Central memory CD8-positive, alpha-beta T cell (primary cell): ENCODE results near the gene SLC2A4.
A peak's percentile ranks its signal among the peaks of the same experiment; 100 is the strongest.
"Not testable (repeated sequence)": the region's sequence is repeated elsewhere in the genome, so short reads cannot be mapped to it uniquely, and the experiment has no call there.

Source experiments
- ATAC-seq: fragments of 150-1000 bp; cut with Tn5 transposase; replicated peaks from 2 replicates; pipeline ENCODE4 v1.10.0; 2022; ENCODE audit warnings: mild to moderate bottlenecking, moderate FRiP score, moderate number of reproducible peaks; ENCODE audit not compliant: poor library complexity, severe bottlenecking; ENCODE audit errors: extremely low read depth
- DNase-seq, 2 donors: peaks; one replicate each; pipeline ENCODE4 v3.0.0; 2021; ENCODE audit warnings: low spot score in 2 of 2
- H3K27ac Mint-ChIP-seq: one replicate; pipeline ENCODE4 v1.8.0; 2022; ENCODE audit warnings: low read depth, mild to moderate bottlenecking, moderate library complexity, mixed read lengths
- H3K27me3 Mint-ChIP-seq: one replicate; pipeline ENCODE4 v1.8.0; 2022; ENCODE audit warnings: mixed read lengths
- H3K36me3 Mint-ChIP-seq: one replicate; pipeline ENCODE4 v1.8.0; 2022; ENCODE audit warnings: mild to moderate bottlenecking, moderate library complexity, mixed read lengths; ENCODE audit not compliant: insufficient read depth
- H3K4me1 Mint-ChIP-seq: one replicate; pipeline ENCODE4 v1.8.0; 2022; ENCODE audit warnings: mixed read lengths
- H3K4me3 Mint-ChIP-seq: one replicate; pipeline ENCODE4 v1.8.0; 2022; ENCODE audit warnings: mild to moderate bottlenecking, moderate library complexity, mixed read lengths
- H3K9me3 Mint-ChIP-seq: one replicate; pipeline ENCODE4 v1.8.0; 2022; ENCODE audit warnings: mixed read lengths

The SLC2A4 gene

DNA sequence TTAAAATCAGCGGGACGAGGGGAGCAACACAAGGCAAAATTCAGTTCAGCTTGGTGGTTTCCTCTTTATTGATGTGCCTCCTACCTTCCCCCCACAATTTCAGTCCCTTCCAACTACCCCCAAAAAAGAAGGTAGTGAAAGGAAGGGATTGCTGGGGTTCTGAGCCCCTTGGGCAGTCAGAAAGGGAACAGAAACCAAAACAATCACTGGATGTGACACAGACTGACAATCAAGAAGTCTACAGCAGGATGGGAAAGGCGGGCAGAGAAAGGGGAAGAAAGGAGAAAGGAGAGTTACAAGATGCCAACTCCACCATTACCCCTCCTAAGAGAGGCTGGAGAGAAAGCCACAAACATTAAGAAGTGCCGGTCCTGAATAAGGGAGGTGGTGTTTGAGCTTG, 41.1 kb upstream of the SLC2A4 start:
- ATAC-seq (no peak), DNase-seq (no peak)
- Mint-ChIP-seq H3K27me3 (no peaks in the 10 kb centered on the region), H3K4me1 (peaks cover 58% of the 10 kb centered on the region), H3K4me3 (peak overlapping the region; percentile 98), H3K36me3 (peaks cover 43% of the 10 kb centered on the region), H3K9me3 (no peaks in the 10 kb centered on the region), H3K27ac (peak overlapping the region; percentile 92)

DNA sequence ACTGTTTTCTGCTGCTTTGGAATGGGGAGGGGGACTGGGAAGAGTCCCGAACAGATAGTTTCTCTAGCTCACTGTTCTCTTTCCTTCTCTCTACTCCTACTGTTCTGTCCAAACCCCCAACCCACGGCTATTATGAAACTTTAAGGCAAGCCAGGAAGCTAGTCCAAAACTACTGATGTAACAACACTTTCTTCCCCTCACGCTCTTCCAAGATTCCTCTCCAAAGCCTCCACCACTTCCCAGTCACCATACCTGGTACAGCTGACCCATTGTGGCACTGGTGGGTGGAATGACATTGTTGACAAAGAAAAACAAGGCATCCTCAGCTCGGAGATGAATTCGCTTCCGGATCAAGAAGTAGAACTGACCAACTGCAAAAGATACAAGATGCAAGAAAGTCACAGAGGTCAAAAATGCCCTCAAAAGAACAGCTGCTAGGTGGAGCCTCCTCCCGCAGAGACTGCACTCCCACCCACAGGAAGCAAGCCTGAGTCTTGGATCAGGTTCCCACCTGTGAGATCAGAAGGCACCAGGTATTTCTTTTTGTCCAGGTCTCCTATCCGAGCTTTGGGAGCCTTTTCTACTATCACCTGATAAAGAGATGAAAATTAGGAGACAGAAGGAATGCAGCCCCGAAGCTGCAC, 40.3 kb upstream of the SLC2A4 start:
- Mint-ChIP-seq H3K4me1 (peaks cover 55% of the 10 kb centered on the region), H3K27me3 (no peaks in the 10 kb centered on the region), H3K9me3 (no peaks in the 10 kb centered on the region), H3K27ac (peak overlapping the region; percentile 90), H3K36me3 (peaks cover 48% of the 10 kb centered on the region), H3K4me3 (peak overlapping the region; percentile 98)
- no peak for DNase-seq
- ATAC-seq = no peak

- Mint-ChIP-seq H3K4me3 (peak within 1 kb of the TSS; percentile 98), H3K9me3 (no peaks in the 10 kb centered on the region), H3K4me1 (peaks cover 56% of the 10 kb centered on the region), H3K36me3 (peaks cover 52% of the 10 kb centered on the region), H3K27ac (peak within 1 kb of the TSS; percentile 90), H3K27me3 (no peaks in the 10 kb centered on the region)
- ATAC-seq (peak; percentile 34), DNase-seq (peak; percentile 90 to 96)
Observed at GRCh38 chr17:7241783-7242716, 39.5 kb upstream of the SLC2A4 start, which contains the start of gene GABARAP. GABARAP (minus strand) TSS chr17:7242449; CDS start chr17:7242330, 119 bp downstream.

DNA sequence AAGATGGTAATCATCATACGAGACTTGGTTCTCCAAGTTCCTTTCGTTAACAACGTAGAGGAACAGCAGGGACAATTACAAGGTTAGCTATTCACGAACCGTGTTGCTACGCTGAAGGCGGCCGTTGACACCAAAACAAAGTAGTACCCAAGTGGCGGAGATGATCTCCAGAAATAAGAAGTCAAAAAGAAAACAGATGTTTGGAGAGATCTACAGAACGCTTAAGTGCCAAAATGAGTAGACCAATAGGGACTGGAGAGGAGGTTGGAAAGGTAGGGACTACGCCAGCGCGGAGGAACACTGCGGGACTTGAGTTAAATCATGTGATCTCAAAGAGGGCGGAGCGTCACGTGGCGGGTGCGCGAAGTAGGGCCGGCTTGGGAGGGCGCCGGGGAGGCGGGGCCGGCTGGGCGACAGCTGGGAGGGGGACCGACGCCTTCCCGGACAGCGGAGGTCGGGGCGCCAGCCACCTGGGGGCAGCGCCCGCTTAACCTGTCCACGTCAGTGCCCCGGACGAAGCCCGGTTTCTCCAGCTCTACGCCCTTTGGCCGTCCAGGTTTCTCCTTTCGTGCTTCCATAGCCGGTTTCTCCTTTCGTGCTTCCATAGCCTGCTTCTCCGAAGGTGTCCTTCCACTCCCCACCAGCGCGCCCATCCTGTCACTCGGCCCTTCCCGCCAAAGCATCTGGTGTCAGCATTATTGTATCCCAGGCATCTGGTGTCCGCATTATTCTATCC, 38.6 kb upstream of the SLC2A4 start:
- DNase-seq (peak; percentile 92 to 93), ATAC-seq (peak; percentile 44)
- peak overlapping the region; percentile 98 for H3K4me3 Mint-ChIP-seq
- peaks cover 54% of the 10 kb centered on the region for H3K36me3 Mint-ChIP-seq
- H3K27ac Mint-ChIP-seq = peak overlapping the region; percentile 90
- peaks cover 50% of the 10 kb centered on the region for H3K4me1 Mint-ChIP-seq
- H3K9me3 Mint-ChIP-seq = no peaks in the 10 kb centered on the region
- H3K27me3 Mint-ChIP-seq = no peaks in the 10 kb centered on the region

DNA sequence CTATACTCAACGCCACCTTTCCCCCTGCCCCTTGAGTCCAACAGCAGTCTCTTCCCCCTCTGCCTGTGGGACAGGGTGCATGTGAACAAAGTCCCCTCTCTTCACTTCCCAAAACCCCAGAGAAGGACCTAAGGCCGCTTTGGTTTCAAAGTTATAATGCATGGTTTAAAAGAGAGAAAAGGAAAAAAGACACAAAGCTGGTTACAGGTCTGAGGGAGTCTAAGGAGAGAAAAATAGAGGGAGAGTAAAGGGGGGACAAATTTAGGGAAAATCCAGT, 38.1 kb upstream of the SLC2A4 start:
- Mint-ChIP-seq H3K27ac (peak overlapping the region; percentile 90), H3K36me3 (peaks cover 54% of the 10 kb centered on the region), H3K27me3 (no peaks in the 10 kb centered on the region), H3K9me3 (no peaks in the 10 kb centered on the region), H3K4me3 (peak overlapping the region; percentile 98), H3K4me1 (peaks cover 52% of the 10 kb centered on the region)
- ATAC-seq (no peak), DNase-seq (no peak)

DNA sequence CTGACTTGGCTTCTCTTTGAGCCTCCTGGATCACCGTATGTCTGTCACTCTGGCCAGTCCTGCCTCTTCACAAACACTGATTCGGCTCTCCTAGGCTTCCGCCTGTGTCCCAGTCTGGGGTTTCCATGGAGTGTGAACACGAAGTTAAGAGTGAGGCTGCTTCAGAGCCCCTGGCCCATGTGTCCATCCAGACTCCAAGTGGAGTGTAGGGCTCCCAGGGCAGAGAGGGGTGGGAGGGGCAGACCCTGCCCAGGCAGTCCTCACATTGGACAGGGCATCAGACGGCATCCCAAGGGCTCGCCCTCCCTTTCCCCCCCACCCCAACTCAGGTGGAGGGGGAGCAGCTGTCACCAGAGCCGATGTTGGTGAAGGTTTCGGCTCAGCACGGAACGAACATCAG, 37.7 kb upstream of the SLC2A4 start:
- Mint-ChIP-seq H3K4me1 (peaks cover 56% of the 10 kb centered on the region), H3K4me3 (peak overlapping the region; percentile 98), H3K36me3 (peaks cover 54% of the 10 kb centered on the region)
- DNase-seq, H3K9me3 Mint-ChIP-seq, ATAC-seq, H3K27me3 Mint-ChIP-seq, H3K27ac Mint-ChIP-seq: not testable (repeated sequence)

DNA sequence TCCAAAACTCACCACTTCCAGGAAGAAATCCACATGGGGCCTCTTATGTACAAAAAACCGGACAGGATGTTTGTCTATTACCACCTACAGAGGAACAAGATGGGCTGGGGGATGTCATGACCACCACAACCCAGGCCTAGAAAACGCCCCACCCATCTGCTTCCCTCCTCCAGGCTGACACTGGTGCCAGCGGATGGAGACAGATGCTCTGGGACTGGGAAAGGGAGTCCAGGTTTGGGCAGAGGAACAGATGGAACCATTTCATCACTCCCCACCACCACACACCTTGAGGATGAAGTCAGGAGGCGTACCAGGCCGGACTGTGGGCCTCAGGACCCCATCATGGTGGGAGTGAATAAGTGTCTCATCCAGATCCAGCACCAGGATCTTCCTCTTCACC, 34.7 kb upstream of the SLC2A4 start:
- no peaks in the 10 kb centered on the region for H3K27me3 Mint-ChIP-seq
- H3K9me3 Mint-ChIP-seq = no peaks in the 10 kb centered on the region
- peaks cover 55% of the 10 kb centered on the region for H3K4me1 Mint-ChIP-seq
- no peak overlapping the region for H3K4me3 Mint-ChIP-seq
- H3K27ac Mint-ChIP-seq = no peak overlapping the region
- peaks cover 44% of the 10 kb centered on the region for H3K36me3 Mint-ChIP-seq
- no peak for ATAC-seq
- no peak for DNase-seq

DNA sequence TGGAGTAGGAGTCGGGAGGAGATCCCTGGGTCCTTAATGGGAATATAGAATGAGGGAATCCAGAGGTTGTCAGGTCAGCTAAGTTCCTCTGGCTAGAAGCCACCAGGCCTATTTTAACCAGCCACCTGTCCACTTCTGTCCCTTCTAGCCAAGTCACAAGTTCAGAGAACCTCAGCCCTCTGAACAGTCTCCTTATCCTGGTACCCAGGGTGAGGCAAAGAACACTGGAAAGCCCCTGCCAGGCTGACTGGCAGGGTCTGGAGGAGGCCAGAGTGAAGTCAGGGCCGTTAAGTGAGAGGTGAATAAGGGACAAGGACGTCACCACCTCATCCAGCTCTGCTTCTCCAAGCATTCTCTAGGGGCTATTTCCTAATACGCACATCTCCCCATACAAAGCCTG, 32.7 kb upstream of the SLC2A4 start:
- DNase-seq (no peak), ATAC-seq (no peak)
- Mint-ChIP-seq H3K27me3 (no peaks in the 10 kb centered on the region), H3K9me3 (no peaks in the 10 kb centered on the region), H3K27ac (peak overlapping the region; percentile 41), H3K4me3 (peak overlapping the region; percentile 46), H3K4me1 (peaks cover 52% of the 10 kb centered on the region), H3K36me3 (peaks cover 46% of the 10 kb centered on the region)

- Mint-ChIP-seq H3K36me3 (peaks cover 46% of the 10 kb centered on the region), H3K9me3 (no peaks in the 10 kb centered on the region), H3K4me1 (peaks cover 52% of the 10 kb centered on the region)
Observed at GRCh38 chr17:7249214-7249613, 32.3 kb upstream of the SLC2A4 start.

GRCh38 chr17:7249830-7250229, 31.7 kb upstream of the SLC2A4 start:
- H3K27ac Mint-ChIP-seq = peak overlapping the region; percentile 93
- no peak for DNase-seq
- H3K4me1 Mint-ChIP-seq = peaks cover 55% of the 10 kb centered on the region
- H3K4me3 Mint-ChIP-seq = peak overlapping the region; percentile 93
- no peaks in the 10 kb centered on the region for H3K9me3 Mint-ChIP-seq
- peaks cover 46% of the 10 kb centered on the region for H3K36me3 Mint-ChIP-seq
- H3K27me3 Mint-ChIP-seq = no peaks in the 10 kb centered on the region
- no peak for ATAC-seq

More at GRCh38 chr17:7249214-7249613, 32.3 kb upstream of the SLC2A4 start:
- ATAC-seq (no peak), DNase-seq (no peak)
- Mint-ChIP-seq H3K27ac (peak overlapping the region; percentile 41), H3K27me3 (no peaks in the 10 kb centered on the region), H3K4me3 (peak overlapping the region; percentile 46)

- peaks cover 48% of the 10 kb centered on the region for H3K36me3 Mint-ChIP-seq
Observed at GRCh38 chr17:7250695-7251627, 30.6 kb upstream of the SLC2A4 start.

More at GRCh38 chr17:7250695-7251627, 30.6 kb upstream of the SLC2A4 start:
- Mint-ChIP-seq H3K4me3 (peak overlapping the region; percentile 93), H3K27ac (peak overlapping the region; percentile 93), H3K27me3 (no peaks in the 10 kb centered on the region), H3K9me3 (no peaks in the 10 kb centered on the region), H3K4me1 (peaks cover 55% of the 10 kb centered on the region)
- ATAC-seq (peak; percentile 10), DNase-seq (no peak)
